RWPE2 (cell line): ENCODE results near the gene DALRD3.
"Not testable (repeated sequence)": the region's sequence is repeated elsewhere in the genome, so short reads cannot be mapped to it uniquely, and the experiment has no call there.

Source experiments
- ATAC-seq: fragments of 200-7000 bp; cut with Tn5 transposase; 3 replicates; pipeline ENCODE4 v1.9.1; 2021; ENCODE audit warnings: low read depth
- DNase-seq: peaks from one replicate; pipeline ENCODE4 v3.0.0-alpha.2; 2020; ENCODE audit warnings: low spot score
- H3K27ac ChIP-seq: fragments of 450-650 bp; 2 replicates; pipeline ENCODE4 v1.5.1; 2017; ENCODE audit warnings: mild to moderate bottlenecking; ENCODE audit not compliant: poor library complexity, severe bottlenecking
- H3K27me3 ChIP-seq: fragments of 250-450 bp; sonication (Bioruptor Pico); 2 replicates; pipeline ENCODE4 v1.5.1; 2021; ENCODE audit warnings: mild to moderate bottlenecking, moderate library complexity; ENCODE audit not compliant: insufficient read depth, poor library complexity, severe bottlenecking
- H3K36me3 ChIP-seq: fragments of 250-450 bp; sonication (Bioruptor Pico); 2 replicates; pipeline ENCODE4 v1.5.1; 2020; ENCODE audit warnings: low read depth, mild to moderate bottlenecking, moderate library complexity
- H3K4me1 ChIP-seq: fragments of 250-450 bp; sonication (Bioruptor Pico); 2 replicates; pipeline ENCODE4 v1.5.1; 2021; ENCODE audit warnings: mild to moderate bottlenecking, moderate library complexity; ENCODE audit not compliant: insufficient read depth, poor library complexity, severe bottlenecking
- H3K4me3 ChIP-seq: fragments of 250-450 bp; sonication (Bioruptor Pico); 2 replicates; pipeline ENCODE4 v1.5.1; 2021; ENCODE audit warnings: mild to moderate bottlenecking, moderate library complexity; ENCODE audit not compliant: severe bottlenecking
- H3K9me3 ChIP-seq: fragments of 250-450 bp; sonication (Bioruptor Pico); 2 replicates; pipeline ENCODE4 v1.5.1; 2021; ENCODE audit warnings: mild to moderate bottlenecking, moderate library complexity; ENCODE audit not compliant: severe bottlenecking
- CTCF ChIP-seq: fragments of 450-650 bp; IDR thresholded peaks from one replicate; pipeline ENCODE4 v1.5.1; 2017; ENCODE audit warnings: mild to moderate bottlenecking, moderate library complexity; ENCODE audit not compliant: poor library complexity, severe bottlenecking

The DALRD3 gene

GRCh38 chr3:49009396-49009795, 9.0 kb downstream of the DALRD3 start:
- TF ChIP-seq CTCF = no peak
- Histone ChIP-seq H3K27me3 (no peaks in the 10 kb centered on the region), H3K4me1 (no peaks in the 10 kb centered on the region), H3K4me3 (no peak overlapping the region), H3K27ac (no peak overlapping the region), H3K9me3 (no peaks in the 10 kb centered on the region), H3K36me3 (peaks cover 41% of the 10 kb centered on the region)
- DNase-seq (no peak), ATAC-seq (no peak)

GRCh38 chr3:49008627-49009026, 9.8 kb downstream of the DALRD3 start:
- not testable (repeated sequence) for H3K4me3 ChIP-seq, H3K9me3 ChIP-seq, ATAC-seq, H3K27me3 ChIP-seq, DNase-seq, H3K4me1 ChIP-seq
- Histone ChIP-seq H3K27ac (peak overlapping the region; percentile 80), H3K36me3 (peaks cover 33% of the 10 kb centered on the region)

- H3K36me3 ChIP-seq = peaks cover 26% of the 10 kb centered on the region
- ATAC-seq (peak; percentile 58), DNase-seq (peak; percentile 94)
- no peaks in the 10 kb centered on the region for H3K4me1 ChIP-seq
- H3K27me3 ChIP-seq = no peaks in the 10 kb centered on the region
- H3K4me3 ChIP-seq = peak overlapping the region; percentile 66
- H3K9me3 ChIP-seq = no peaks in the 10 kb centered on the region
- no peak for TF ChIP-seq CTCF
- peak overlapping the region; percentile 80 for H3K27ac ChIP-seq
These were observed 10.4 kb downstream of the DALRD3 start for GRCh38 chr3:49007771-49008528.

GRCh38 chr3:49007068-49007770, 11.2 kb downstream of the DALRD3 start, which contains the start of gene WDR6:
TSS of gene WDR6 (plus strand) at chr3:49007391. CDS start at chr3:49007432, 41 bp downstream.
- peak; percentile 99 for DNase-seq
- ATAC-seq = peak; percentile 87
- Histone ChIP-seq H3K36me3 (peaks cover 19% of the 10 kb centered on the region), H3K4me1 (no peaks in the 10 kb centered on the region), H3K27ac (peak within 1 kb of the TSS; percentile 80), H3K27me3 (no peaks in the 10 kb centered on the region), H3K4me3 (peak within 1 kb of the TSS; percentile 66), H3K9me3 (no peaks in the 10 kb centered on the region)
- peak; percentile 40 for TF ChIP-seq CTCF

- Histone ChIP-seq H3K4me1 (no peaks in the 10 kb centered on the region), H3K27me3 (no peaks in the 10 kb centered on the region), H3K4me3 (peak overlapping the region; percentile 66), H3K9me3 (no peaks in the 10 kb centered on the region), H3K36me3 (peaks cover 12% of the 10 kb centered on the region), H3K27ac (peak overlapping the region; percentile 80)
- no peak for DNase-seq
- no peak for ATAC-seq
- TF ChIP-seq CTCF = no peak
These were observed 11.8 kb downstream of the DALRD3 start for GRCh38 chr3:49006408-49007067.
